Measurements from ENCODE around the gene PGRMC2.
A peak's percentile ranks its signal among the peaks of the same experiment; 100 is the strongest.

PGRMC2 gene

DNA sequence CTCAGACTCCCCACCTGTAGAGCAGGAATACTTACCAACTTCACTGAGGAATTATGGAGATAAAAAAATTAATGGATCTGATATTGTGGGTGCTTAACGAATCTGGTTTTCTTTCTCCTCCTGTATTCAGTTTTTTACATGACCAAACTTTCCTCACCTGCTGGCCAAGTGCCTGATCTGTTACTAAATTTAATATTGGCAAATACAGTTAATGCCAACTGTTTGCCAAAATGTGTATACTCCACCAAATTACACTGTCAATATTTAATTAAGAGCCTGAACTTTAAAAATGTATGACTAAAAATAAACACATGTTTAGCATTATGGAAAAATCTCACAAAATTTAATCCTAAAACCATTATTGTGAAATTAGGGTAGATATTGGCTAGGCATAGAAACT lies 3.3 kb downstream of the PGRMC2 start:
- no CpG with 5 or more reads among the region's 1 CpG for WGBS (ENCODE audit: insufficient coverage)
- H3K27ac ChIP-seq (ENCODE audit: insufficient read depth in 1 of 2, low read depth in 1 of 2, low read length in 2 of 2, poor library complexity in 1 of 2, severe bottlenecking in 2 of 2) = peak overlapping the region in 1 of 2 experiments; percentile 14
- H3K27me3 ChIP-seq (replicated peaks in 2 of 5; ENCODE audit: control insufficient read depth in 4 of 5, insufficient read depth in 5 of 5, low read length in 4 of 5) = no peaks in the 10 kb centered on the region
- CTCF ChIA-PET = no interaction called here
- H3K36me3 ChIP-seq (ENCODE audit: control insufficient read depth in 4 of 4, insufficient read depth in 4 of 4, low read length in 3 of 4) = peaks cover 0 to 7% (median 4%) of the 10 kb centered on the region in 4 experiments
- no peak for DNase-seq
- no peak overlapping the region for H3K4me3 ChIP-seq (ENCODE audit: control insufficient read depth in 1 of 7, extremely low read depth in 1 of 7, insufficient read depth in 4 of 7, low read depth in 2 of 7, low read length in 6 of 7)
- POLR2A ChIA-PET = no interaction called here
- H3K9me3 ChIP-seq (ENCODE audit: control extremely low read depth in 1 of 5, control insufficient read depth in 4 of 5, insufficient read depth in 2 of 5, low read depth in 1 of 5, low read length in 4 of 5) = no peaks in the 10 kb centered on the region
- peaks cover 13 to 33% (median 28%) of the 10 kb centered on the region in 4 experiments for H3K4me1 ChIP-seq (ENCODE audit: control extremely low read depth in 1 of 4, control insufficient read depth in 4 of 4, insufficient read depth in 4 of 4, low read length in 3 of 4)

DNA sequence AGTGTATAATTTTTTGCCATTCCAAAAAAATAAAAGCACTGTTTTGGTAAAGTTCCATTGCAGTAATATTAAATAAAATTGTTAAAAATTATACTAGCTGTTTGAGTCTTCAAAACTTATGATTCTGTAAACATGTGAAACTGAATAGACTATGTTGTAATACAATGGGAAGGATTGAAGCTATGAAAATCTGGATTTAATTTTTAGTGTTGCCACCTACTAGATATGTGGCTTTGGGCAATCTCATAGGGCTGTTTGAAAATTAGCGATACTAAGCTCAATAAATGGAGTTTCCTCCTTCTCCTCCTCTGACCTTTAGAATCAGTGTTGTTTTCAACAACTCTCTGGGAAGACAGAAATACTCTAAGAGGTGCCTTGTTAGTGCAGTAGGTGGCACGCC lies 4.5 kb downstream of the PGRMC2 start:
- WGBS (ENCODE audit: insufficient coverage) = no CpG with 5 or more reads among the region's 2 CpGs

DNA sequence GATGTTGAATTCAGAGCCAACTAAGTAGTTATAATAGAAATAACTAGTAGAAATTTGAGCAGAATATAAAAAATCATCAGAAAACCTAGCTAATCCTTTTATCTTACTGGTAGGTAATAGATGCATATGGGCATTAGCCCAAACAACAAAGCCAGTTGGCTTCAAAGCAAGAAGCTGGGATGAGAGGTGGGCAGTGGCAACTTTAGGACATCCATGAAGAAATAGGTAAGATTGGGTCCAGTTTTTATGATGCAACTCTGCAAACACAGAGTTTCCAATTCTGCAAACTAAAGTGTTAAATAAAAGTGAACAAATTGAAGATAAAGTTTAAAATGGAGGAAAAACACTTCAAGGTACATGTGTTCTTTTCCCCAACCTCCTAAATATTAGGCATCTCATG lies 5.1 kb downstream of the PGRMC2 start:
- ChIA-PET POLR2A (no interaction called here), CTCF (interaction anchor here (0.9 to 1.0 kb wide), 3 partner anchors 11 to 210 kb away, joined by 3 read pairs; no protein-coding TSS in a partner anchor)
- Histone ChIP-seq H3K36me3 (ENCODE audit: control insufficient read depth in 4 of 4, insufficient read depth in 4 of 4, low read length in 3 of 4) (peaks cover 0 to 7% (median 4%) of the 10 kb centered on the region in 4 experiments), H3K27me3 (replicated peaks in 2 of 5; ENCODE audit: control insufficient read depth in 4 of 5, insufficient read depth in 5 of 5, low read length in 4 of 5) (no peaks in the 10 kb centered on the region), H3K4me1 (ENCODE audit: control extremely low read depth in 1 of 4, control insufficient read depth in 4 of 4, insufficient read depth in 4 of 4, low read length in 3 of 4) (peaks cover 7 to 21% (median 16%) of the 10 kb centered on the region in 4 experiments), H3K9me3 (ENCODE audit: control extremely low read depth in 1 of 5, control insufficient read depth in 4 of 5, insufficient read depth in 2 of 5, low read depth in 1 of 5, low read length in 4 of 5) (no peaks in the 10 kb centered on the region), H3K4me3 (ENCODE audit: control insufficient read depth in 1 of 7, extremely low read depth in 1 of 7, insufficient read depth in 4 of 7, low read depth in 2 of 7, low read length in 6 of 7) (no peak overlapping the region), H3K27ac (ENCODE audit: insufficient read depth in 1 of 2, low read depth in 1 of 2, low read length in 2 of 2, poor library complexity in 1 of 2, severe bottlenecking in 2 of 2) (no peak overlapping the region)
- DNase-seq = no peak

More for the DNA sequence above, 4.5 kb downstream of the PGRMC2 start:
- H3K4me1 ChIP-seq (ENCODE audit: control extremely low read depth in 1 of 4, control insufficient read depth in 4 of 4, insufficient read depth in 4 of 4, low read length in 3 of 4) = peaks cover 7 to 21% (median 16%) of the 10 kb centered on the region in 4 experiments
- CTCF ChIA-PET = interaction anchor here (0.9 to 1.0 kb wide), 3 partner anchors 11 to 210 kb away, joined by 3 read pairs; no protein-coding TSS in a partner anchor
- H3K36me3 ChIP-seq (ENCODE audit: control insufficient read depth in 4 of 4, insufficient read depth in 4 of 4, low read length in 3 of 4) = peaks cover 0 to 7% (median 4%) of the 10 kb centered on the region in 4 experiments
- no peaks in the 10 kb centered on the region for H3K27me3 ChIP-seq (replicated peaks in 2 of 5; ENCODE audit: control insufficient read depth in 4 of 5, insufficient read depth in 5 of 5, low read length in 4 of 5)
- DNase-seq = no peak
- H3K4me3 ChIP-seq (ENCODE audit: control insufficient read depth in 1 of 7, extremely low read depth in 1 of 7, insufficient read depth in 4 of 7, low read depth in 2 of 7, low read length in 6 of 7) = no peak overlapping the region
- no peak overlapping the region for H3K27ac ChIP-seq (ENCODE audit: insufficient read depth in 1 of 2, low read depth in 1 of 2, low read length in 2 of 2, poor library complexity in 1 of 2, severe bottlenecking in 2 of 2)
- POLR2A ChIA-PET = no interaction called here
- no peaks in the 10 kb centered on the region for H3K9me3 ChIP-seq (ENCODE audit: control extremely low read depth in 1 of 5, control insufficient read depth in 4 of 5, insufficient read depth in 2 of 5, low read depth in 1 of 5, low read length in 4 of 5)

DNA sequence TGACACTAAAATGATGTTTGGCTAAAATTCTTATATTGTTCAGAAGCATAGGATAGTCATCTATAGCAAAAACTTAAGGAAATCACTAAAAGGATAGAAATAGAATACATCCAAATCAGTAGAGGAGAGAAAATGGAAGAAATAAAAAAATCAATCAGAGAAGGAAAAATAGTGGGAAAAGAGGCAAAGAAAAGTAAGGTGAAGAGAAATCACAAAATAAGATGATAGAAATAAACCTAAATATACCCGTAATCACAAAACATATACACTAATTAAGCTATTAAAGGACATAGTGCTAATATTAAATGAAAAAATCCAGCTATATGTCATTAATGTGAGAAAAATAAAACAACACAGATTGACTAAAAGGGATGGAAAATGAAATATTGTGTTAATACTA lies 6.3 kb downstream of the PGRMC2 start:
- Histone ChIP-seq H3K4me1 (ENCODE audit: control extremely low read depth in 1 of 4, control insufficient read depth in 4 of 4, insufficient read depth in 4 of 4, low read length in 3 of 4) (peaks cover 7 to 21% (median 11%) of the 10 kb centered on the region in 4 experiments), H3K9me3 (ENCODE audit: control extremely low read depth in 1 of 5, control insufficient read depth in 4 of 5, insufficient read depth in 2 of 5, low read depth in 1 of 5, low read length in 4 of 5) (no peaks in the 10 kb centered on the region), H3K27ac (ENCODE audit: insufficient read depth in 1 of 2, low read depth in 1 of 2, low read length in 2 of 2, poor library complexity in 1 of 2, severe bottlenecking in 2 of 2) (no peak overlapping the region), H3K4me3 (ENCODE audit: control insufficient read depth in 1 of 7, extremely low read depth in 1 of 7, insufficient read depth in 4 of 7, low read depth in 2 of 7, low read length in 6 of 7) (no peak overlapping the region), H3K27me3 (replicated peaks in 2 of 5; ENCODE audit: control insufficient read depth in 4 of 5, insufficient read depth in 5 of 5, low read length in 4 of 5) (no peaks in the 10 kb centered on the region), H3K36me3 (ENCODE audit: control insufficient read depth in 4 of 4, insufficient read depth in 4 of 4, low read length in 3 of 4) (peaks cover 0 to 7% (median 5%) of the 10 kb centered on the region in 4 experiments)
- WGBS (ENCODE audit: insufficient coverage) = no CpG with 5 or more reads among the region's 1 CpG
- ChIA-PET CTCF (no interaction called here), POLR2A (no interaction called here)
- DNase-seq = no peak

DNA sequence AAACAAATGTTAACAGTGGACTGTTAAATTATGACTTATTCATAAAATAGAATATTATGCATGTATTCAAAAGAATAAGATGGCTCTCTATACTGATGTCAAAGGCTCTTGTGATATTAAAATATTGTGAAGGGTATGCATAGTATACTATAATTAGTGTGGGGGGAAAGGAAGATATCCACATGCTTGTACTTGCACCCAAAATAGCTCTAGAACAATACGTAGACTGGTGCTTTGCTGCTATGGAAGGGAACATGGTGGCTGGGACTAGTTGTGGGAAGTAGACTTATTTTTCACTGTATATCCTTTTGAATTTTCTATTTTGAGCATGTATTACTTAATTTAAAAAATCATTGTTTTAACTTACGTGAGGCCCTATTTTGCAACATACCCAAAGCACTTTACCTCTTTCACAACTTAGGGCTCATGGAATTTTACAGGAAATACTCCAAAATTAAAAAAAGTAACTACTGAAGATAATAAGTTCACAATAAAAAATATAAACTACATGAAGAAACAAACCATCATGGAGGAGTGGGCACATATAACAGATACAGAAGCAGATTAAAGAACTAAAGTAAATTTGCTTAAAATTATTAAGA lies 7.9 kb downstream of the PGRMC2 start:
- WGBS (ENCODE audit: insufficient coverage) = no CpG with 5 or more reads among the region's 2 CpGs
- peaks cover 0 to 4% (median under 1%) of the 10 kb centered on the region in 4 experiments for H3K4me1 ChIP-seq (ENCODE audit: control extremely low read depth in 1 of 4, control insufficient read depth in 4 of 4, insufficient read depth in 4 of 4, low read length in 3 of 4)
- no peak overlapping the region for H3K27ac ChIP-seq (ENCODE audit: insufficient read depth in 1 of 2, low read depth in 1 of 2, low read length in 2 of 2, poor library complexity in 1 of 2, severe bottlenecking in 2 of 2)
- DNase-seq = no peak
- ChIA-PET POLR2A (no interaction called here), CTCF (no interaction called here)
- H3K4me3 ChIP-seq (ENCODE audit: control insufficient read depth in 1 of 7, extremely low read depth in 1 of 7, insufficient read depth in 4 of 7, low read depth in 2 of 7, low read length in 6 of 7) = no peak overlapping the region
- H3K9me3 ChIP-seq (ENCODE audit: control extremely low read depth in 1 of 5, control insufficient read depth in 4 of 5, insufficient read depth in 2 of 5, low read depth in 1 of 5, low read length in 4 of 5) = no peaks in the 10 kb centered on the region
- peaks cover 0 to 7% (median 6%) of the 10 kb centered on the region in 4 experiments for H3K36me3 ChIP-seq (ENCODE audit: control insufficient read depth in 4 of 4, insufficient read depth in 4 of 4, low read length in 3 of 4)
- no peaks in the 10 kb centered on the region for H3K27me3 ChIP-seq (replicated peaks in 2 of 5; ENCODE audit: control insufficient read depth in 4 of 5, insufficient read depth in 5 of 5, low read length in 4 of 5)

DNA sequence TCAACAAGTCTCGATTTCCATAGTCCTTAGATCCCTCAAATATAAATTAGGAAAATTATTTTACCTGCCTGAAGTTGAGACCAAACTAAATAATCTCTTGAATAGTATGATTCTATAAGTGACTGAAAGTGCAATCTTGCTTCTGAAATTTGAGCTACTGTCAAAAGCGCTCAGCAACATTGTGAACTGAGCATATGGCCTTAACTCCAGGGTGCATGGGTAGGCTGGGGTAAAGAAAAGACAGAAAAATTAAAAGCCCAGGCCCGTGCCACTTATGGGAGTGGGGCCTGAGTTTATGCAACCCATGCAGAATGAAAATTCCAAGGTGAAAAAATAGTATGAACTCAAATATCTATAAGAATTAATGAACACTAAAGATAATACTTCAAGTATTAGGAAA lies 9.8 kb downstream of the PGRMC2 start:
- Histone ChIP-seq H3K27me3 (replicated peaks in 2 of 5; ENCODE audit: control insufficient read depth in 4 of 5, insufficient read depth in 5 of 5, low read length in 4 of 5) (no peaks in the 10 kb centered on the region), H3K4me1 (ENCODE audit: control extremely low read depth in 1 of 4, control insufficient read depth in 4 of 4, insufficient read depth in 4 of 4, low read length in 3 of 4) (no peaks in the 10 kb centered on the region), H3K36me3 (ENCODE audit: control insufficient read depth in 4 of 4, insufficient read depth in 4 of 4, low read length in 3 of 4) (peaks cover 0 to 7% (median 4%) of the 10 kb centered on the region in 4 experiments), H3K4me3 (ENCODE audit: control insufficient read depth in 1 of 7, extremely low read depth in 1 of 7, insufficient read depth in 4 of 7, low read depth in 2 of 7, low read length in 6 of 7) (no peak overlapping the region), H3K9me3 (ENCODE audit: control extremely low read depth in 1 of 5, control insufficient read depth in 4 of 5, insufficient read depth in 2 of 5, low read depth in 1 of 5, low read length in 4 of 5) (no peaks in the 10 kb centered on the region), H3K27ac (ENCODE audit: insufficient read depth in 1 of 2, low read depth in 1 of 2, low read length in 2 of 2, poor library complexity in 1 of 2, severe bottlenecking in 2 of 2) (no peak overlapping the region)
- WGBS (ENCODE audit: insufficient coverage) = 100% methylated on average over 1 of the region's 3 CpGs
- no peak for DNase-seq
- ChIA-PET CTCF (no interaction called here), POLR2A (no interaction called here)

DNA sequence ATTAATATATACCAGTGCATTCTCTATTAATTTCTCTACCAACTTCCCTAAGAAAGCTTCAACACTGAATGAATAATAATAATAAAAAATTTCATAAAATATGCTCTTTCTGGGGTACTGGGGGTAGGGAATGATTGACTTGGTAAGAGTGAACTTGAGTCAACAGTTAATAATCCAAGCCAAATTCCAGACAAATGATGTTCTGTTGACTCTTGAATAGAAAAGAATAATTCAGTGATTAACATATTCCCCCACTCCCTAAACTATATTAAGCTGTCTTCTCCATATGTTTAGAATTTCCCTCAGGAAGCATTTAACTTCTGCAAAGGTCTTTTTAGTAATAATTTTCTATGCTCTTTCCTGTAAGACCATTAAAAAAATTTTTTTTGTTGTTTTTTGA lies 12.3 kb downstream of the PGRMC2 start:
- POLR2A ChIA-PET = no interaction called here
- CTCF ChIA-PET = no interaction called here
- H3K27ac ChIP-seq (ENCODE audit: insufficient read depth in 1 of 2, low read depth in 1 of 2, low read length in 2 of 2, poor library complexity in 1 of 2, severe bottlenecking in 2 of 2) = no peak overlapping the region
- H3K4me3 ChIP-seq (ENCODE audit: control insufficient read depth in 1 of 7, extremely low read depth in 1 of 7, insufficient read depth in 4 of 7, low read depth in 2 of 7, low read length in 6 of 7) = no peak overlapping the region
- H3K27me3 ChIP-seq (replicated peaks in 2 of 5; ENCODE audit: control insufficient read depth in 4 of 5, insufficient read depth in 5 of 5, low read length in 4 of 5) = no peaks in the 10 kb centered on the region
- no peak for DNase-seq
- no peaks in the 10 kb centered on the region for H3K9me3 ChIP-seq (ENCODE audit: control extremely low read depth in 1 of 5, control insufficient read depth in 4 of 5, insufficient read depth in 2 of 5, low read depth in 1 of 5, low read length in 4 of 5)
- H3K4me1 ChIP-seq (ENCODE audit: control extremely low read depth in 1 of 4, control insufficient read depth in 4 of 4, insufficient read depth in 4 of 4, low read length in 3 of 4) = no peaks in the 10 kb centered on the region
- H3K36me3 ChIP-seq (ENCODE audit: control insufficient read depth in 4 of 4, insufficient read depth in 4 of 4, low read length in 3 of 4) = peaks cover 3 to 20% (median 12%) of the 10 kb centered on the region in 4 experiments
